SK-N-SH (cell line): ENCODE measurements around the gene PIERCE2. TPM values are rescaled to one million over a fixed set of nuclear protein-coding genes. Genes with fewer than 3 reads are reported as not detected.
"Not testable (repeated sequence)": the region's sequence is repeated elsewhere in the genome, so short reads cannot be mapped to it uniquely, and the experiment has no call there.

Source experiments
- CTCF ChIA-PET: fragments of 300-600, 350-600 bp; formaldehyde crosslinking; extraction: SDS; loops from one replicate; lab custom pipeline; 2021; lab: Yijun Ruan, JAX
- POLR2A ChIA-PET: fragments of 350-600 bp; sonication (Branson Sonifier 250); formaldehyde crosslinking; extraction: SDS; loops from one replicate; lab custom pipeline; 2020; ENCODE audit warnings: antibody characterized with exemption, inconsistent platforms; lab: Yijun Ruan, JAX
- DNase-seq: peaks from one replicate; pipeline ENCODE4 v3.0.0; 2012
- H2AFZ ChIP-seq: fragments of 200-600 bp; sonication (generic); 2 replicates; pipeline ENCODE4 v1.8.1; 2016; ENCODE audit warnings: antibody characterized with exemption, mild to moderate bottlenecking, low read depth
- H3F3A ChIP-seq: fragments of 200-600 bp; sonication (generic); replicated peaks from 2 replicates; pipeline ENCODE3; 2016; ENCODE audit warnings: antibody characterized with exemption, mild to moderate bottlenecking; ENCODE audit not compliant: insufficient read depth
- H3K27ac ChIP-seq, 2 experiments: fragments of 200-500 bp in 1 of 2; fragments of 200-600 bp in 1 of 2; sonication (Bioruptor generic) in 1 of 2; sonication (generic), shearing (Covaris generic) in 1 of 2; 2 replicates each; pipeline versions ENCODE4 v1.5.1 to v1.6.1; 2014 to 2016; ENCODE audit warnings: low read depth in 2 of 2, inconsistent platforms in 1 of 2, low read length in 1 of 2, mild to moderate bottlenecking in 1 of 2, mixed read lengths in 1 of 2
- H3K27me3 ChIP-seq: fragments of 200-600 bp; sonication (generic), shearing (Covaris generic); 2 replicates; pipeline ENCODE4 v1.6.1; 2016; ENCODE audit warnings: mixed run types; ENCODE audit not compliant: insufficient read depth
- H3K36me3 ChIP-seq, 2 experiments: fragments of 200-500 bp in 1 of 2; fragments of 200-600 bp in 1 of 2; sonication (Bioruptor generic) in 1 of 2; sonication (generic) in 1 of 2; replicated peaks in 1 of 2; 2 replicates each; pipeline versions ENCODE3 to v1.5.1; 2014 to 2016; ENCODE audit warnings: low read length in 1 of 2, mild to moderate bottlenecking in 1 of 2; ENCODE audit not compliant: insufficient read depth in 2 of 2, control insufficient read depth in 1 of 2
- H3K4me1 ChIP-seq, 2 experiments: fragments of 200-500 bp in 1 of 2; fragments of 200-600 bp in 1 of 2; sonication (Bioruptor generic) in 1 of 2; sonication (generic), shearing (Covaris generic) in 1 of 2; 2 replicates each; pipeline versions ENCODE4 v1.5.1 to v1.6.1; 2014 to 2016; ENCODE audit warnings: low read depth in 1 of 2, low read length in 1 of 2, mixed run types in 1 of 2; ENCODE audit not compliant: insufficient read depth in 2 of 2, control insufficient read depth in 1 of 2
- H3K4me2 ChIP-seq: fragments of 200-600 bp; sonication (generic), shearing (Covaris generic); 2 replicates; pipeline ENCODE4 v1.6.1; 2017; ENCODE audit warnings: mixed run types
- H3K4me3 ChIP-seq, 2 experiments: fragments of 200-500 bp in 1 of 2; fragments of 200-600 bp in 1 of 2; sonication (Bioruptor generic) in 1 of 2; sonication (generic), shearing (Covaris generic) in 1 of 2; 2 replicates each; pipeline versions ENCODE4 v1.5.1 to v1.8.1; 2014 to 2016; ENCODE audit warnings: low read depth in 2 of 2, inconsistent platforms in 1 of 2, low read length in 1 of 2, mild to moderate bottlenecking in 1 of 2, mixed read lengths in 1 of 2, moderate library complexity in 1 of 2
- H3K79me2 ChIP-seq: fragments of 200-600 bp; sonication (generic); 2 replicates; pipeline ENCODE4 v1.8.1; 2017; ENCODE audit warnings: mild to moderate bottlenecking; ENCODE audit not compliant: insufficient read depth
- H3K9ac ChIP-seq: fragments of 200-600 bp; sonication (generic); 2 replicates; pipeline ENCODE4 v1.6.1; 2017; ENCODE audit warnings: mixed run types
- H3K9me2 ChIP-seq: fragments of 200-600 bp; sonication (generic); 2 replicates; pipeline ENCODE4 v1.6.1; 2017; ENCODE audit warnings: mixed run types
- H3K9me3 ChIP-seq: fragments of 200-600 bp; sonication (generic); 2 replicates; pipeline ENCODE4 v1.6.1; 2017; ENCODE audit warnings: mixed run types, mild to moderate bottlenecking, moderate library complexity
- H4K20me1 ChIP-seq: fragments of 200-600 bp; sonication (generic); 2 replicates; pipeline ENCODE4 v1.6.1; 2017; ENCODE audit warnings: mild to moderate bottlenecking, mixed run types; ENCODE audit not compliant: insufficient read depth
- CTCF ChIP-seq: fragments of 200-600 bp; sonication (generic); IDR thresholded peaks from 2 replicates; pipeline ENCODE4 v1.6.1; 2017; ENCODE audit warnings: antibody characterized with exemption, mild to moderate bottlenecking, moderate library complexity
- RAD21 ChIP-seq: IDR thresholded peaks from 2 replicates; pipeline ENCODE4 v1.6.1; 2012; ENCODE audit warnings: mild to moderate bottlenecking, low read length
- RXRA ChIP-seq: IDR thresholded peaks from 2 replicates; pipeline ENCODE4 v1.4.0; 2012; ENCODE audit warnings: low read depth, mild to moderate bottlenecking, borderline replicate concordance
- SMC3 ChIP-seq: IDR thresholded peaks from 2 replicates; pipeline ENCODE4 v1.6.1; 2012; ENCODE audit warnings: low read depth, low read length, improper control_type of control experiment
- ZBTB33 ChIP-seq: IDR thresholded peaks from 2 replicates; pipeline ENCODE4 v1.4.0; 2012; ENCODE audit warnings: low read depth, borderline replicate concordance
- WGBS: methylation state at CpG from one replicate; pipeline ENCODE4 v1.1.6; 2017; ENCODE audit warnings: low lambda C conversion rate; 5-methylcytosine and 5-hydroxymethylcytosine counted together
- polyA plus RNA-seq, 3 experiments: library from polyadenylated mRNA; depleted of rRNA; stranded (reverse); fragments of >200 nt; gene quantifications; 2 replicates each; pipeline ENCODE4 v1.2.3, GENCODE V29; 2012

The PIERCE2 gene
- polyA plus RNA-seq, 1 of the 3 experiments (the other 2 are of a cell fraction): 2.5 TPM

DNA sequence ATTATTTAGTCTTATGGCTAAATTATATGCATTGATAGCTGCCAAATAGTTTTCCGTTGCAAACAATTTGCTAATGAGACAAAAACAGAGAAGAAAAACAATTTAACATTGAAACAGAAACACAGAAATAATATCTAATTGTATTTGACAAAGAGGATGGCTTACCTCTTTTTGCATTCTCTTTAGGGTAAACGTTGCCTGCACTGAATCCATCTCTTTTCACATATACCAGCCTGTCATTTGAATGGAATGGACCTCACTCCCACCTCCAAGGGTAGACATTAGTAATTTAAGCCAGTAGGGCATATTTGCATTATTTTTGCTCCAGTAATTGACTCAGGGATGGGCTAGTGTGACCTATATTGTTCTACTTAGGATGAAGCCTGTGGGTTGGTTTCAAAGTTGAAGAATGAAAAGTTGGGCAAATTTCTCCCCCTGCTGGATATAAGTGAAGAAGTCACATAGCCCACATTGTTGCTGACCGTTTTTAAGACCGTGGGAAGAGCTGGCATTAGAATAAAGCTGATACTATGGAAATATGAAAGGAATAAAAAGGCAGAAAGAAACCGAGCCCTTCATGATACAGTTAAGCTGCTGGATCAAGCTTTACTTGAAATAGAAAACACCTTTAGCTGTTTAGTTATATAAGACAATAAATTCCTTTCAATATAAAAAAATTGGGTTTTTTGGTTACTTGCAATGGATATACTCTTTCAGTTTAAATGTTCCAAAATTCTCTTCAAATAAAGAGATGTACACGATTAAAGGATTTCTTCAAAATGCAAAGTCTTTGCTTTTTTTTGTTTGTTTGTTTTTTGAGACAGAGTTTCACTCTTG is 26.9 kb downstream of the PIERCE2 start:
- Histone ChIP-seq H3K4me2 (no peak overlapping the region), H3K4me1 (no peaks in the 10 kb centered on the region), H3K27me3 (no peaks in the 10 kb centered on the region), H3K4me3 (no peak overlapping the region; a peak in 1 of 4 replicates), H3F3A (peaks cover 15% of the 10 kb centered on the region), H3K9ac (no peak overlapping the region), H2AFZ (0 out of 2 replicates have a peak overlapping the region, but pooled peaks have one; percentile 2), H4K20me1 (no peaks in the 10 kb centered on the region), H3K36me3 (no peaks in the 10 kb centered on the region), H3K9me3 (no peaks in the 10 kb centered on the region), H3K9me2 (no peaks in the 10 kb centered on the region), H3K79me2 (no peaks in the 10 kb centered on the region), H3K27ac (no peak overlapping the region)
- POLR2A ChIA-PET: interaction anchor here (0.6 kb wide), 1 partner anchor 157 kb away, joined by 4 read pairs; no protein-coding TSS in a partner anchor
- 36% methylated on average over 6 of the region's 6 CpGs for WGBS
- peak; percentile 68 for DNase-seq
- peak; percentile 75 for TF ChIP-seq CTCF
- peak; percentile 78 for TF ChIP-seq RAD21
- TF ChIP-seq RXRA: no peak
- no peak for TF ChIP-seq ZBTB33
- peak; percentile 70 for TF ChIP-seq SMC3
- CTCF ChIA-PET: interaction anchor here (0.6 to 2.3 kb wide), 38 partner anchors 9 to 1598 kb away, joined by 3 to 17 read pairs (median 4); partner anchors contain the start of genes CCPG1, PIERCE2, PIGB and PIGBOS1

- H3K36me3 ChIP-seq, H3K4me3 ChIP-seq, H3K9me2 ChIP-seq, H3K9me3 ChIP-seq, H3K79me2 ChIP-seq, H3F3A ChIP-seq, H3K4me1 ChIP-seq, POLR2A ChIA-PET, H3K4me2 ChIP-seq, DNase-seq, H3K27ac ChIP-seq, H3K27me3 ChIP-seq, H2AFZ ChIP-seq, CTCF ChIA-PET, H3K9ac ChIP-seq, H4K20me1 ChIP-seq: not testable (repeated sequence)
- 89% methylated on average over 6 of the region's 15 CpGs for WGBS
Measured at GRCh38 chr15:55443141-55443540, 34.8 kb downstream of the PIERCE2 start.

DNA sequence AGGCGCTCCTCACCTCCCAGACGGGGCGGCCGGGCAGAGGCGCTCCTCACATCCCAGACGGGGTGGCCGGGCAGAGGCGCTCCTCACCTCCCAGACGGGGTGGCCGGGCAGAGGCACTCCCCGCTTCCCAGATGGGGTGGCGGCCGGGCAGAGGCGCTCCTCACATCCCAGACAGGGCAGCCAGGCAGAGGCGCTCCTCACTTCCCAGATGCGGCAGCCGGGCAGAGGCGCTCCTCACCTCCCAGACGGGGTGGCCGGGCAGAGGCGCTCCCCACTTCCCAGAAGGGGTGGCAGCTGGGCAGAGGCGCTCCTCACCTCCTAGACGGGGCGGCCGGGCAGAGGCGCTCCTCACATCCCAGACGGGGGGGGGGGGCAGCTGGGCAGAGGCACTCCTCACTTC is 37.6 kb downstream of the PIERCE2 start:
- CTCF ChIA-PET, H3K4me2 ChIP-seq, H3K79me2 ChIP-seq, H3K27me3 ChIP-seq, H3K36me3 ChIP-seq, H2AFZ ChIP-seq, H3K27ac ChIP-seq, H3K9ac ChIP-seq, H4K20me1 ChIP-seq, H3K9me3 ChIP-seq, H3K4me1 ChIP-seq, H3K4me3 ChIP-seq, POLR2A ChIA-PET, DNase-seq, H3K9me2 ChIP-seq, H3F3A ChIP-seq: not testable (repeated sequence)
- 100% methylated on average over 1 of the region's 27 CpGs for WGBS

DNA sequence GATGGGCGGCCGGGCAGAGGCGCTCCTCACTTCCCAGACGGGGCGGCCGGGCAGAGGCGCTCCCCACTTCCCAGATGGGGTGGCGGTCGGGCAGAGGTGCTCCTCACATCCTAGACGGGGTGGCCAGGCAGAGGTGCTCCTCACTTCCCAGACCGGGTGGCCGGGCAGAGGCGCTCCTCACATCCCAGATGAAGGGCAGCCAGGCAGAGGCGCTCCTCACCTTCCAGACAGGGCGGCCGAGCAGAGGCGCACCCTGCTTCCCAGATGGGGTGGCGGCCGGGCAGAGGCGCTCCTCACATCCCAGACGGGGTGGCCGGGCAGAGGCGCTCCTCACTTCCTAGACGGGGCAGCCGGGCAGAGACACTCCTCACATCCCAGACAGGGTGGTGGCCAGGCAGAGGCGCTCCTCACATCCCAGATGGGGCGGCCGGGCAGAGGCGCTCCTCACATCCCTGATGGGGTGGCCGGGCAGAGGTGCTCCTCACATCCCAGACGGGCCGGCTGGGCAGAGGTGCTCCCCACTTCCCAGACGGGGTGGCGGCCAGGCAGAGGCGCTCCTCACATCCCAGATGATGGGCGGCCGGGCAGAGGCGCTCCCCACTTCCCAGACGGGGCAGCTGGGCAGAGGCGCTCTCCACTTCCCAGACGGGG is 38.2 kb downstream of the PIERCE2 start:
- H3K9ac ChIP-seq, H3K9me3 ChIP-seq, H3K4me2 ChIP-seq, H3K4me3 ChIP-seq, H3K27me3 ChIP-seq, H3K27ac ChIP-seq, H3K79me2 ChIP-seq, DNase-seq, H3K36me3 ChIP-seq, H3F3A ChIP-seq, CTCF ChIA-PET, POLR2A ChIA-PET, H2AFZ ChIP-seq, H3K4me1 ChIP-seq, H4K20me1 ChIP-seq, H3K9me2 ChIP-seq: not testable (repeated sequence)
- 84% methylated on average over 6 of the region's 41 CpGs for WGBS
